Upper lobe of left lung (tissue), 6 donors: Measurements from ENCODE around the gene TYW5. TPM values are rescaled to one million over a fixed set of nuclear protein-coding genes. Genes with fewer than 3 reads are reported as not detected.

Experiments
- ATAC-seq, 2 donors: fragments of 200-7000 bp; cut with Tn5 transposase; one replicate each; pipeline ENCODE4 v1.9.1; 2022; ENCODE audit warnings: mild to moderate bottlenecking in 2 of 2, moderate library complexity in 2 of 2; ENCODE audit not compliant: low FRiP score in 2 of 2
- DNase-seq, 2 donors: peaks; one replicate each; pipeline ENCODE4 v3.0.0-alpha.2; 2019 to 2020
- H3K27ac ChIP-seq, 4 donors: fragments of 200-600 bp; sonication (generic); one replicate each; pipeline ENCODE4 v1.5.1; 2016 to 2019
- H3K27me3 ChIP-seq, 4 donors: fragments of 200-600 bp; sonication (generic); one replicate each; pipeline ENCODE4 v1.5.1; 2017 to 2019
- H3K36me3 ChIP-seq, 4 donors: fragments of 200-600 bp; sonication (generic); one replicate each; pipeline ENCODE4 v1.5.1; 2016 to 2019
- H3K4me1 ChIP-seq, 4 donors: fragments of 200-600 bp; sonication (generic); one replicate each; pipeline ENCODE4 v1.5.1; 2018 to 2019
- H3K4me3 ChIP-seq, 4 donors: fragments of 200-600 bp; sonication (generic); one replicate each; pipeline ENCODE4 v1.5.1; 2017 to 2019; ENCODE audit warnings: mild to moderate bottlenecking in 2 of 4, moderate library complexity in 1 of 4
- H3K9me3 ChIP-seq, 4 donors: fragments of 200-600 bp; sonication (generic); one replicate each; pipeline ENCODE4 v1.5.1; 2018 to 2019
- CTCF ChIP-seq, 6 experiments: fragments of 450-650 bp in 4 of 6; fragments of 200-600 bp in 2 of 6; sonication (generic) in 2 of 6; IDR thresholded peaks; one replicate each; pipeline ENCODE4 v1.5.1; 2016 to 2019; ENCODE audit warnings: antibody characterized with exemption in 6 of 6
- EP300 ChIP-seq, 4 donors: sonication (generic); formaldehyde crosslinking; IDR thresholded peaks; one replicate each; pipeline ENCODE4 v1.5.1; 2017; ENCODE audit warnings: antibody characterized with exemption in 4 of 4, control low read depth in 2 of 4
- POLR2A ChIP-seq, 4 donors: fragments of 450-650 bp; IDR thresholded peaks; one replicate each; pipeline ENCODE4 v1.5.1; 2016 to 2017; ENCODE audit warnings: antibody characterized with exemption in 4 of 4, mild to moderate bottlenecking in 2 of 4
- POLR2AphosphoS5 ChIP-seq, 2 donors: sonication (generic); formaldehyde crosslinking; IDR thresholded peaks; one replicate each; pipeline ENCODE4 v1.5.1; 2017; ENCODE audit warnings: antibody characterized with exemption in 2 of 2
- WGBS, 2 donors: methylation state at CpG; one replicate each; pipeline ENCODE4 v1.1.5; 2017 to 2018; 5-methylcytosine and 5-hydroxymethylcytosine counted together
- total RNA-seq, 6 donors: library from RNA; depleted of rRNA in 4 of 6; stranded (reverse); fragments of >200 nt in 4 of 6; gene quantifications; one replicate each; pipeline versions ENCODE4 v1.1.0 to v1.2.1, GENCODE V29; 2016 to 2021
- donor health status: DM: no; HTN: no; CAD: no; lungs with moderate emphysema.
- donor health status: DM: no; HTN: yes; CAD: no; lungs with severe emphysema.

TYW5 gene
- total RNA-seq, 6 donors from 2014 or later, result 3.1 to 17.8 (median 7.2) TPM

- H3K9me3 ChIP-seq, result no peaks in the 10 kb centered on the region
- H3K4me3 ChIP-seq, result no peak overlapping the region
- DNase-seq (no peak), ATAC-seq (no peak)
- no peaks in the 10 kb centered on the region for H3K27me3 ChIP-seq
- H3K36me3 ChIP-seq, result peaks cover 3 to 41% (median 15%) of the 10 kb centered on the region in 4 donors
- no peak for TF ChIP-seq EP300 (IDR thresholded peaks at IDR 0.05)
- TF ChIP-seq CTCF (IDR thresholded peaks at IDR 0.05), result no peak
- TF ChIP-seq POLR2AphosphoS5 (IDR thresholded peaks at IDR 0.05), result no peak
- TF ChIP-seq POLR2A (IDR thresholded peaks at IDR 0.05), result no peak
- H3K27ac ChIP-seq, result no peak overlapping the region
- WGBS, 2 donors, result 88 to 95% methylated on average over 2 of the region's 2 CpGs
- no peaks in the 10 kb centered on the region for H3K4me1 ChIP-seq
Observed at GRCh38 chr2:199929262-199929661, 26.0 kb downstream of the TYW5 start.

- no peaks in the 10 kb centered on the region for H3K9me3 ChIP-seq
- no peaks in the 10 kb centered on the region for H3K4me1 ChIP-seq
- H3K27me3 ChIP-seq, result no peaks in the 10 kb centered on the region
- H3K4me3 ChIP-seq, result no peak overlapping the region
- H3K27ac ChIP-seq, result no peak overlapping the region
- DNase-seq (no peak), ATAC-seq (no peak)
- H3K36me3 ChIP-seq, result peaks cover 3 to 40% (median 15%) of the 10 kb centered on the region in 4 donors
- TF ChIP-seq POLR2AphosphoS5 (IDR thresholded peaks at IDR 0.05), result no peak
- TF ChIP-seq CTCF (IDR thresholded peaks at IDR 0.05), result no peak
- TF ChIP-seq EP300 (IDR thresholded peaks at IDR 0.05), result no peak
- TF ChIP-seq POLR2A (IDR thresholded peaks at IDR 0.05), result no peak
Observed at GRCh38 chr2:199928626-199929025, 26.7 kb downstream of the TYW5 start.

- Histone ChIP-seq H3K9me3 (no peaks in the 10 kb centered on the region), H3K27me3 (no peaks in the 10 kb centered on the region), H3K4me1 (no peaks in the 10 kb centered on the region), H3K36me3 (peaks cover 3 to 36% (median 14%) of the 10 kb centered on the region in 4 donors), H3K27ac (no peak overlapping the region), H3K4me3 (no peak overlapping the region)
- no peak for DNase-seq
- no peak for TF ChIP-seq POLR2A (IDR thresholded peaks at IDR 0.05)
- no peak for TF ChIP-seq CTCF (IDR thresholded peaks at IDR 0.05)
- TF ChIP-seq POLR2AphosphoS5 (IDR thresholded peaks at IDR 0.05), result no peak
- TF ChIP-seq EP300 (IDR thresholded peaks at IDR 0.05), result no peak
- 50 to 69% methylated on average over 2 of the region's 2 CpGs for WGBS, 2 donors
- no peak for ATAC-seq
Observed at GRCh38 chr2:199928226-199928625, 27.1 kb downstream of the TYW5 start.

- H3K9me3 ChIP-seq, result no peaks in the 10 kb centered on the region
- no peak overlapping the region for H3K27ac ChIP-seq
- peaks cover 0 to 22% (median 5%) of the 10 kb centered on the region in 4 donors for H3K36me3 ChIP-seq
- H3K4me3 ChIP-seq, result no peak overlapping the region
- no peaks in the 10 kb centered on the region for H3K27me3 ChIP-seq
- WGBS, 2 donors, result 80 to 81% methylated on average over 1 of the region's 1 CpG
- H3K4me1 ChIP-seq, result no peaks in the 10 kb centered on the region
- ATAC-seq (no peak), DNase-seq (no peak)
- no peak for TF ChIP-seq POLR2A (IDR thresholded peaks at IDR 0.05)
Observed at GRCh38 chr2:199926806-199927205, 28.5 kb downstream of the TYW5 start.

GRCh38 chr2:199923924-199924323, 31.4 kb downstream of the TYW5 start:
- H3K9me3 ChIP-seq, result no peaks in the 10 kb centered on the region
- no peak for ATAC-seq
- no peaks in the 10 kb centered on the region for H3K4me1 ChIP-seq
- WGBS, 2 donors, result 82 to 93% methylated on average over 2 of the region's 2 CpGs
- peaks cover 0 to 4% (median 2%) of the 10 kb centered on the region in 4 donors for H3K36me3 ChIP-seq
- no peaks in the 10 kb centered on the region for H3K27me3 ChIP-seq
- H3K27ac ChIP-seq, result no peak overlapping the region
- no peak for TF ChIP-seq POLR2A (IDR thresholded peaks at IDR 0.05)
- no peak for TF ChIP-seq CTCF (IDR thresholded peaks at IDR 0.05)
- TF ChIP-seq EP300 (IDR thresholded peaks at IDR 0.05), result no peak
- no peak overlapping the region for H3K4me3 ChIP-seq
- no peak for DNase-seq
